HFF-Myc (cell line): ENCODE data around the gene MIS18A.

ENCODE experiments used
- DNase-seq: peaks from one replicate; pipeline ENCODE4 v3.0.0-alpha.2; 2011; ENCODE audit warnings: low read depth; ENCODE audit errors: extremely low read depth
- H3K4me3 ChIP-seq: replicated peaks from 2 replicates; pipeline ENCODE4 v1.5.1; 2011; ENCODE audit warnings: low read depth, mild to moderate bottlenecking, control low read depth, low read length
- TF ChIP-seq, protein P1 (sequence below): IDR thresholded peaks from 2 replicates; pipeline ENCODE4 v1.5.1; 2012; ENCODE audit warnings: mild to moderate bottlenecking, low read depth, low read length, control low read depth; ENCODE audit errors: missing control alignments

The MIS18A gene

GRCh38 chr21:32307706-32308105, 28.9 kb upstream of the MIS18A start:
- no peak for DNase-seq
- H3K4me3 ChIP-seq: no peak overlapping the region
- TF ChIP-seq, protein P1, sequence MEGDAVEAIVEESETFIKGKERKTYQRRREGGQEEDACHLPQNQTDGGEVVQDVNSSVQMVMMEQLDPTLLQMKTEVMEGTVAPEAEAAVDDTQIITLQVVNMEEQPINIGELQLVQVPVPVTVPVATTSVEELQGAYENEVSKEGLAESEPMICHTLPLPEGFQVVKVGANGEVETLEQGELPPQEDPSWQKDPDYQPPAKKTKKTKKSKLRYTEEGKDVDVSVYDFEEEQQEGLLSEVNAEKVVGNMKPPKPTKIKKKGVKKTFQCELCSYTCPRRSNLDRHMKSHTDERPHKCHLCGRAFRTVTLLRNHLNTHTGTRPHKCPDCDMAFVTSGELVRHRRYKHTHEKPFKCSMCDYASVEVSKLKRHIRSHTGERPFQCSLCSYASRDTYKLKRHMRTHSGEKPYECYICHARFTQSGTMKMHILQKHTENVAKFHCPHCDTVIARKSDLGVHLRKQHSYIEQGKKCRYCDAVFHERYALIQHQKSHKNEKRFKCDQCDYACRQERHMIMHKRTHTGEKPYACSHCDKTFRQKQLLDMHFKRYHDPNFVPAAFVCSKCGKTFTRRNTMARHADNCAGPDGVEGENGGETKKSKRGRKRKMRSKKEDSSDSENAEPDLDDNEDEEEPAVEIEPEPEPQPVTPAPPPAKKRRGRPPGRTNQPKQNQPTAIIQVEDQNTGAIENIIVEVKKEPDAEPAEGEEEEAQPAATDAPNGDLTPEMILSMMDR: no peak

DNA sequence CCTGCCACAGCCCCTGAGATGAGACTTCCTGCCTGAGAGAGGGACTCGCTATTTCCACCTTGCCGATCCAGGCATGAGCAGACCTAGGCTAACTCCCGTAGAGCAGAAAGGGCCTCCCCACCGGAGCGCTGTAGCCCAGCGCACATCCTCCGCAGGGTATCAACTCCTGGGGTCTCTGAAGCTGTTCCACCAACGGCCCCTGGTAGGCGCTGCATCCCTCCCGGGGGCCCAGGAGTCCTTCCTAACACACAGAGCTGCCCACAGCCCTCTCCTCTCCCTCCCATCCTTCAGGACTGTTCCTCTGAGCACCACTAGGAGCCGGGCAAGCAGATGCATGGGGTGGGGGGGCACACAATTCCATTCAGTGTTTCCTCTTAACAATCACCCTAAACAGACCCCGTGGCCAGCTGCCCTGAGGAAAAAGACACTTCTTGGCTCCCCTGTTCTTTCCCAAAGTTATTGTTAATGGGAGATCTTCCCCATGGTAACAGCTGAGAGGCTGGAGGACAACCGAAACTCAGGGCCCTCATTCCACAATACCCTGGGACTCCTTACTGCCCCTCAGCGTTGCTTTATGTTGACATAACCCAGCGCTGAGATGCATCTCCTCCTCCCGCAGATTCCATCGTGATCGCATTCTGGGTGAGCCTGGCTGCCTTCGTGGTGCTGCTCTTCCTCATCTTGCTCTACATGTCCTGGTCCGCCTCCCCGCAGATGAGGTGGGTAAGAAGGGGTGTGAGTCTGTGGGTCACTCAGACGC, 27.4 kb upstream of the MIS18A start:
- no peak for DNase-seq
- no peak overlapping the region for H3K4me3 ChIP-seq
- TF ChIP-seq, protein P1: peak; percentile 40

- no peak overlapping the region for H3K4me3 ChIP-seq
- TF ChIP-seq, protein P1: no peak
- DNase-seq: no peak
These were observed 26.1 kb upstream of the MIS18A start for GRCh38 chr21:32304998-32305397.

GRCh38 chr21:32303385-32303784, 24.5 kb upstream of the MIS18A start:
- H3K4me3 ChIP-seq: no peak overlapping the region
- no peak for DNase-seq
- TF ChIP-seq, protein P1: no peak

DNA sequence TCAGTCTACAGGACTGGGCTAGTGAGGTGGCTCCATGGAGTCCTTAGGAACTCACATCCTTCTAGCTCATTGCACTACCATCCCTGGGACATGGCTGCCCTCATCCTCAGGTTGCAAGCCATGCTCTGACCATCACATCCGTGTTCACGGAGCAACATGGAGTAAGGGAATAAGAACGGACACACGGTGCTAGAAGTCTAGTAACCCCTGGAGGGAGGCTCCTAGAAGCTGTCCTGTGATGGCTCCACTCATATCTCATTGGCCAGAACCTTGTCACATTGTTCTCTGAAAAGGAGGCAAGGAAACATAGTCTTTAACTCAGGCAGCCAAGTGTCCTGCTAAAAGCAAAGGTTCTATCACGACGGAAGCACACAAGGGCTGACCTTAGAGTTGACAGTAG, 23.7 kb upstream of the MIS18A start:
- TF ChIP-seq, protein P1: no peak
- DNase-seq: no peak
- H3K4me3 ChIP-seq: no peak overlapping the region

GRCh38 chr21:32301596-32301995, 22.7 kb upstream of the MIS18A start:
- TF ChIP-seq, protein P1: no peak
- no peak overlapping the region for H3K4me3 ChIP-seq
- no peak for DNase-seq

- no peak overlapping the region for H3K4me3 ChIP-seq
- TF ChIP-seq, protein P1: no peak
- DNase-seq: no peak
These were observed 21.4 kb upstream of the MIS18A start for GRCh38 chr21:32300117-32300681.
